H1 (cell line): ENCODE measurements around the gene DUSP21. TPM values are rescaled to one million over a fixed set of nuclear protein-coding genes. Genes with fewer than 3 reads are reported as not detected.
A peak's percentile ranks its signal among the peaks of the same experiment; 100 is the strongest.

Source experiments
- CTCF ChIA-PET: fragments of 300-600 bp; sonication (Branson Sonifier 250); formaldehyde crosslinking; loops from one replicate; lab custom pipeline; 2021; ENCODE audit not compliant: partially characterized antibody; lab: Charles Lee
- POLR2A ChIA-PET: fragments of 300-600 bp; sonication (Branson Sonifier 250); formaldehyde crosslinking; loops from one replicate; lab custom pipeline; 2021; ENCODE audit warnings: inconsistent platforms; ENCODE audit not compliant: partially characterized antibody; lab: Charles Lee
- DNase-seq, 2 experiments: peaks; one replicate each; pipeline versions ENCODE4 v3.0.0 to v3.0.0-alpha.2; 2010 to 2022; ENCODE audit warnings: low spot score in 2 of 2, low read depth in 1 of 2, mixed read lengths in 1 of 2
- FAIRE-seq: peaks from 2 replicates; lab custom pipeline; 2011; peaks lifted over from hg19 to GRCh38; lab: Jason Lieb, UNC
- H2AFZ ChIP-seq: 2 replicates; pipeline ENCODE4 v1.8.1; 2012; ENCODE audit warnings: low read length, inconsistent platforms
- H2AK5ac ChIP-seq: 2 replicates; pipeline ENCODE4 v1.6.1; 2013; ENCODE audit warnings: low read depth, low read length
- H2BK120ac ChIP-seq: replicated peaks from 2 replicates; pipeline ENCODE3; 2013; ENCODE audit warnings: low read depth, low read length, inconsistent platforms
- H2BK12ac ChIP-seq: 2 replicates; pipeline ENCODE4 v1.6.1; 2013; ENCODE audit warnings: low read depth, low read length
- H2BK15ac ChIP-seq: 2 replicates; pipeline ENCODE4 v1.6.1; 2013; ENCODE audit warnings: low read length
- H2BK20ac ChIP-seq: 2 replicates; pipeline ENCODE4 v1.6.1; 2013; ENCODE audit warnings: low read length
- H2BK5ac ChIP-seq: 2 replicates; pipeline ENCODE4 v1.6.1; 2013; ENCODE audit warnings: low read depth, low read length
- H3K14ac ChIP-seq: 2 replicates; pipeline ENCODE4 v1.6.1; 2013; ENCODE audit warnings: inconsistent platforms; ENCODE audit not compliant: insufficient read length
- H3K18ac ChIP-seq: 2 replicates; pipeline ENCODE4 v1.6.1; 2013; ENCODE audit warnings: low read length; ENCODE audit errors: extremely low read depth
- H3K23ac ChIP-seq: 2 replicates; pipeline ENCODE4 v1.6.1; 2013; ENCODE audit warnings: inconsistent platforms; ENCODE audit not compliant: insufficient read length
- H3K23me2 ChIP-seq: 2 replicates; pipeline ENCODE4 v1.6.1; 2013; ENCODE audit warnings: low read depth, low read length
- H3K27ac ChIP-seq: 2 replicates; pipeline ENCODE4 v1.6.1; 2011; ENCODE audit warnings: low read depth, low read length, inconsistent platforms
- H3K27me3 ChIP-seq, 4 experiments: replicated peaks in 1 of 4; 1 replicate in 1 of 4; 2 replicates in 3 of 4; pipeline versions ENCODE4 v1.6.1 to v1.8.1; 2011 to 2013; ENCODE audit warnings: low read length in 3 of 4, mild to moderate bottlenecking in 3 of 4, inconsistent platforms in 2 of 4, mixed read lengths in 2 of 4, moderate library complexity in 1 of 4; ENCODE audit not compliant: control insufficient read depth in 3 of 4, insufficient read depth in 3 of 4; ENCODE audit errors: extremely low read depth in 1 of 4
- H3K36me3 ChIP-seq, 4 experiments: 2 replicates each; pipeline versions ENCODE4 v1.6.1 to v1.8.1; 2011 to 2013; ENCODE audit warnings: mild to moderate bottlenecking in 4 of 4, low read length in 3 of 4, moderate library complexity in 2 of 4, control low read depth in 1 of 4, inconsistent platforms in 1 of 4; ENCODE audit not compliant: insufficient read depth in 4 of 4, control insufficient read depth in 2 of 4
- H3K4ac ChIP-seq: replicated peaks from 2 replicates; pipeline ENCODE3; 2013; ENCODE audit warnings: low read length, low read depth, mixed read lengths, inconsistent platforms; ENCODE audit not compliant: insufficient read length
- H3K4me1 ChIP-seq, 4 experiments: replicated peaks in 1 of 4; 1 replicate in 1 of 4; 2 replicates in 3 of 4; pipeline versions ENCODE4 v1.6.1 to v1.8.1; 2011 to 2013; ENCODE audit warnings: low read length in 3 of 4, inconsistent platforms in 2 of 4, mixed read lengths in 1 of 4; ENCODE audit not compliant: insufficient read depth in 4 of 4, control insufficient read depth in 3 of 4
- H3K4me2 ChIP-seq, 2 experiments: 2 replicates each; pipeline versions ENCODE4 v1.6.1 to v1.8.1; 2011 to 2013; ENCODE audit warnings: low read depth in 2 of 2, low read length in 2 of 2, control low read depth in 1 of 2, inconsistent platforms in 1 of 2, mild to moderate bottlenecking in 1 of 2; ENCODE audit not compliant: insufficient read depth in 1 of 2
- H3K4me3 ChIP-seq, 4 experiments: fragments of 200-600, 300-600 bp in 1 of 4; sonication (generic), shearing (Covaris generic), sonication (Bioruptor Twin) in 1 of 4; 2 replicates each; pipeline versions ENCODE4 v1.5.1 to v1.8.1; 2011 to 2016; ENCODE audit warnings: low read length in 4 of 4, low read depth in 3 of 4, control low read depth in 2 of 4, inconsistent platforms in 2 of 4, mild to moderate bottlenecking in 2 of 4, mixed read lengths in 1 of 4, moderate library complexity in 1 of 4; ENCODE audit not compliant: insufficient read depth in 2 of 4; ENCODE audit errors: extremely low read depth in 1 of 4
- H3K56ac ChIP-seq: replicated peaks from 2 replicates; pipeline ENCODE3; 2013; ENCODE audit warnings: low read depth, mild to moderate bottlenecking, mixed read lengths, low read length, inconsistent platforms; ENCODE audit not compliant: insufficient read length
- H3K79me1 ChIP-seq: 2 replicates; pipeline ENCODE4 v1.6.1; 2013; ENCODE audit warnings: low read depth, low read length, control low read depth
- H3K79me2 ChIP-seq, 2 experiments: 2 replicates each; pipeline versions ENCODE4 v1.6.1 to v1.8.1; 2012 to 2013; ENCODE audit warnings: low read length in 2 of 2, mild to moderate bottlenecking in 2 of 2, inconsistent platforms in 1 of 2; ENCODE audit not compliant: insufficient read depth in 2 of 2, control insufficient read depth in 1 of 2
- H3K9ac ChIP-seq, 4 experiments: replicated peaks in 1 of 4; 1 replicate in 1 of 4; 2 replicates in 3 of 4; pipeline versions ENCODE4 v1.6.1 to v1.8.1; 2011 to 2013; ENCODE audit warnings: low read depth in 3 of 4, low read length in 3 of 4, control low read depth in 2 of 4, mild to moderate bottlenecking in 2 of 4, moderate library complexity in 2 of 4, inconsistent platforms in 1 of 4; ENCODE audit errors: extremely low read depth in 1 of 4
- H3K9me3 ChIP-seq, 2 experiments: 2 replicates each; pipeline versions ENCODE4 v1.6.1 to v1.8.1; 2012 to 2013; ENCODE audit warnings: mild to moderate bottlenecking in 2 of 2, moderate library complexity in 2 of 2, control low read depth in 1 of 2, inconsistent platforms in 1 of 2, low read depth in 1 of 2, low read length in 1 of 2, mixed read lengths in 1 of 2; ENCODE audit not compliant: insufficient read depth in 2 of 2
- H4K20me1 ChIP-seq, 2 experiments: replicated peaks in 1 of 2; 2 replicates each; pipeline versions ENCODE3 to v1.8.1; 2011 to 2013; ENCODE audit warnings: inconsistent platforms in 2 of 2, low read length in 2 of 2, mild to moderate bottlenecking in 1 of 2; ENCODE audit not compliant: insufficient read depth in 2 of 2, control insufficient read depth in 1 of 2
- H4K5ac ChIP-seq: 2 replicates; pipeline ENCODE4 v1.6.1; 2013; ENCODE audit warnings: low read length, low read depth, mixed read lengths, inconsistent platforms; ENCODE audit not compliant: insufficient read length
- H4K8ac ChIP-seq: 2 replicates; pipeline ENCODE4 v1.8.0; 2013; ENCODE audit warnings: mild to moderate bottlenecking, moderate library complexity, low read length, inconsistent platforms; ENCODE audit not compliant: insufficient read depth; ENCODE audit errors: extremely low read depth
- H4K91ac ChIP-seq: replicated peaks from 2 replicates; pipeline ENCODE3; 2013; ENCODE audit warnings: low read length, mixed read lengths, inconsistent platforms; ENCODE audit not compliant: insufficient read length
- CBX8 ChIP-seq: fragments of 300-800, 300-1000 bp; sonication (generic); IDR thresholded peaks from 2 replicates; pipeline ENCODE4 v1.7.1; 2016; ENCODE audit warnings: low read depth, low read length, borderline replicate concordance
- CHD2 ChIP-seq: IDR thresholded peaks from 2 replicates; pipeline ENCODE4 v1.6.1; 2012; ENCODE audit warnings: low read length, improper control_type of control experiment
- CREB1 ChIP-seq: IDR thresholded peaks from 2 replicates; pipeline ENCODE4 v1.6.1; 2012; ENCODE audit warnings: inconsistent platforms
- GABPA ChIP-seq: IDR thresholded peaks from 2 replicates; pipeline ENCODE4 v1.6.1; 2011; ENCODE audit warnings: mild to moderate bottlenecking, low read length, moderate library complexity, borderline replicate concordance; ENCODE audit not compliant: insufficient read depth
- MAFK ChIP-seq: IDR thresholded peaks from 2 replicates; pipeline ENCODE4 v1.6.1; 2012; ENCODE audit warnings: low read depth, mild to moderate bottlenecking, improper control_type of control experiment, low read length
- POLR2AphosphoS5 ChIP-seq: IDR thresholded peaks from 2 replicates; pipeline ENCODE4 v1.6.1; 2011; ENCODE audit warnings: low read depth, low read length
- SP2 ChIP-seq: IDR thresholded peaks from 2 replicates; pipeline ENCODE4 v1.6.1; 2012; ENCODE audit warnings: mild to moderate bottlenecking, low read length, inconsistent platforms
- SUZ12 ChIP-seq: fragments of 200-600 bp; sonication (generic); IDR thresholded peaks from 2 replicates; pipeline ENCODE4 v1.6.1; 2012; ENCODE audit warnings: mild to moderate bottlenecking, inconsistent platforms, low read length, moderate library complexity, mixed read lengths
- TAF1 ChIP-seq: IDR thresholded peaks from 2 replicates; pipeline ENCODE4 v1.6.1; 2011; ENCODE audit warnings: mild to moderate bottlenecking, low read depth, low read length
- TBP ChIP-seq: IDR thresholded peaks from 2 replicates; pipeline ENCODE4 v1.6.1; 2011; ENCODE audit warnings: low read depth, low read length, improper control_type of control experiment
- USF2 ChIP-seq: IDR thresholded peaks from 2 replicates; pipeline ENCODE4 v1.6.1; 2011; ENCODE audit warnings: low read length, improper control_type of control experiment
- ZNF274 ChIP-seq: IDR thresholded peaks from 2 replicates; pipeline ENCODE4 v1.7.0; 2012; ENCODE audit warnings: low read length, borderline replicate concordance; ENCODE audit errors: extremely low read depth
- WGBS, 2 experiments: shearing (Covaris generic) in 1 of 2; methylation state at CpG; one replicate each; pipeline versions ENCODE4 v1.1.6 to v1.1.7; 2013 to 2015; ENCODE audit warnings: low lambda C conversion rate in 2 of 2, mixed read lengths in 2 of 2, inconsistent platforms in 1 of 2, low coverage in 1 of 2, missing lambda C conversion rate in 1 of 2; ENCODE audit not compliant: insufficient replicate concordance in 2 of 2, insufficient coverage in 1 of 2, insufficient read length in 1 of 2; ENCODE audit errors: extremely low coverage in 1 of 2, missing lambda C conversion rate in 1 of 2; 5-methylcytosine and 5-hydroxymethylcytosine counted together
- polyA plus RNA-seq, 7 experiments: library from polyadenylated mRNA; depleted of rRNA in 3 of 7; stranded (reverse) in 5 of 7; unstranded in 2 of 7; fragments of >200 nt in 5 of 7; fragments of 200-250 nt in 2 of 7; gene quantifications; 1 replicate in 5 of 7; 2 replicates in 1 of 7; 4 replicates in 1 of 7; pipeline versions ENCODE4 v1.2.1 to v1.2.3, GENCODE V29; 2011 to 2013; ENCODE audit warnings: missing spikeins in 2 of 7, mixed read lengths in 2 of 7
- total RNA-seq: library from RNA; stranded (reverse); fragmentation: NEBNext Ultra II Directional; extraction: Animal tissue kit (Norgen Biotek cat#: 25700); gene quantifications from 2 replicates; pipeline ENCODE4 v1.2.1, GENCODE V29; 2021

DUSP21 gene
- total and polyA plus RNA-seq, 2 of the 8 experiments (the other 6 are each of a cell fraction or from before 2014, with no cell fraction given) = not detected

- no peak for FAIRE-seq
- H3K14ac ChIP-seq = no peak within 1 kb of the TSS
- H2AK5ac ChIP-seq = no peak within 1 kb of the TSS
- H3K4me1 ChIP-seq = peaks cover 0 to 3% (median 1%) of the 10 kb centered on the region in 4 experiments; a peak in 2 of 7 replicates
- H3K4me3 ChIP-seq = peak within 1 kb of the TSS; percentile 76 to 94 (median 83)
- no peak within 1 kb of the TSS for H4K91ac ChIP-seq
- CTCF ChIA-PET = no interaction called here
- peaks cover 0 to 3% (median 0%) of the 10 kb centered on the region in 4 experiments; a peak in 1 of 8 replicates for H3K36me3 ChIP-seq
- no peaks in the 10 kb centered on the region for H3K9me3 ChIP-seq
- no peak within 1 kb of the TSS for H2AFZ ChIP-seq
- H3K79me2 ChIP-seq = peaks cover 3 to 49% of the 10 kb centered on the region in 2 experiments; a peak in 3 of 4 replicates
- peak; percentile 89 to 93 for DNase-seq
- H3K56ac ChIP-seq = peak within 1 kb of the TSS; percentile 16
- H3K23me2 ChIP-seq = peaks cover 4% of the 10 kb centered on the region; the same call in 1 of the 2 replicates
- peak within 1 kb of the TSS; percentile 93 for H4K8ac ChIP-seq
- peak within 1 kb of the TSS; percentile 78 to 96 (median 89) for H3K9ac ChIP-seq
- H2BK15ac ChIP-seq = no peak within 1 kb of the TSS
- H3K18ac ChIP-seq = no peak within 1 kb of the TSS; the same call in none of the 2 replicates
- WGBS, 2 experiments = 0% methylated on average over 3 of the region's 61 CpGs; no CpG with 5 or more reads in 1 of the 2 experiments
- no peak within 1 kb of the TSS for H2BK20ac ChIP-seq
- no peak within 1 kb of the TSS for H2BK120ac ChIP-seq
- H3K27ac ChIP-seq = peak within 1 kb of the TSS; percentile 86
- H3K79me1 ChIP-seq = no peaks in the 10 kb centered on the region
- H3K4me2 ChIP-seq = peak within 1 kb of the TSS; percentile 73 to 92
- POLR2A ChIA-PET = interaction anchor here (0.5 to 1.0 kb wide), 6 partner anchors 60 to 157 kb away, joined by 3 to 5 read pairs (median 3); no protein-coding TSS in a partner anchor
- no peaks in the 10 kb centered on the region for H3K27me3 ChIP-seq
- H4K5ac ChIP-seq = peak within 1 kb of the TSS; percentile 43
- H3K4ac ChIP-seq = no peak within 1 kb of the TSS
- no peaks in the 10 kb centered on the region for H4K20me1 ChIP-seq
- H3K23ac ChIP-seq = no peak within 1 kb of the TSS
- H2BK12ac ChIP-seq = no peak within 1 kb of the TSS
- H2BK5ac ChIP-seq = peak within 1 kb of the TSS; percentile 87; the same call in 1 of the 2 replicates
- TF ChIP-seq TBP (peak; percentile 53; the same call in 1 of the 2 replicates), ZNF274 (no peak), SP2 (peak; percentile 34; the same call in 1 of the 2 replicates), GABPA (no peak), POLR2AphosphoS5 (no peak; the same call in 1 of the 2 replicates), CREB1 (peak; percentile 85), MAFK (no peak), CBX8 (no peak), SUZ12 (no peak), USF2 (peak; percentile 92), TAF1 (peak; percentile 70; the same call in 1 of the 2 replicates), CHD2 (peak; percentile 57; the same call in 1 of the 2 replicates)
Observed at GRCh38 chrX:44872821-44873414, 29.1 kb downstream of the DUSP21 start, which contains the start of gene KDM6A. Gene KDM6A, plus strand, starts transcription at chrX:44873188. Its CDS starts 364 bp downstream, at chrX:44873552.
